HepG2 (cell line): Measurements from ENCODE around the gene SLC38A4. TPM values are rescaled to one million over a fixed set of nuclear protein-coding genes. Genes with fewer than 3 reads are reported as not detected.

Experiments used
- AGO1 ChIP-seq: fragments of 200-400 bp; formaldehyde crosslinking; IDR thresholded peaks from 2 replicates; pipeline ENCODE4 v1.6.1; 2017; ENCODE audit warnings: mild to moderate bottlenecking, low read depth, low read length, moderate library complexity; ENCODE audit not compliant: poor library complexity, severe bottlenecking
- CCDC6 ChIP-seq: sonication (generic); formaldehyde crosslinking; IDR thresholded peaks from 2 replicates; pipeline ENCODE4 v1.8.1; 2022; ENCODE audit warnings: mild to moderate bottlenecking, missing genetic modification reagents, moderate library complexity
- CENPBD1 ChIP-seq: sonication (generic); formaldehyde crosslinking; IDR thresholded peaks from 2 replicates; pipeline ENCODE4 v1.8.0; 2022; ENCODE audit warnings: missing genetic modification reagents, low read depth, mild to moderate bottlenecking, borderline replicate concordance
- DMAP1 ChIP-seq: IDR thresholded peaks from 2 replicates; pipeline ENCODE4 v1.6.1; 2016
- HDAC1 ChIP-seq: sonication (generic); formaldehyde crosslinking; IDR thresholded peaks from 2 replicates; pipeline ENCODE4 v1.5.1; 2020; ENCODE audit warnings: mild to moderate bottlenecking, missing genetic modification reagents
- HDAC6 ChIP-seq: fragments of 200-600 bp; sonication (generic); IDR thresholded peaks from 2 replicates; pipeline ENCODE4 v1.7.0; 2017; ENCODE audit warnings: mild to moderate bottlenecking, antibody characterized with exemption, low read length, low read depth
- NCOA1 ChIP-seq: sonication (generic); formaldehyde crosslinking; IDR thresholded peaks from 2 replicates; pipeline ENCODE4 v1.9.0; 2021; ENCODE audit warnings: missing genetic modification reagents
- NR2F2 ChIP-seq: IDR thresholded peaks from 2 replicates; pipeline ENCODE4 v1.6.1; 2012; ENCODE audit warnings: low read depth, inconsistent platforms, borderline replicate concordance
- RNF219 ChIP-seq: sonication (generic); formaldehyde crosslinking; IDR thresholded peaks from 2 replicates; pipeline ENCODE4 v1.5.0; 2020; ENCODE audit warnings: mild to moderate bottlenecking, missing genetic modification reagents
- SMAD9 ChIP-seq: sonication (generic); formaldehyde crosslinking; IDR thresholded peaks from 2 replicates; pipeline ENCODE4 v1.5.1; 2020; ENCODE audit warnings: mild to moderate bottlenecking, missing genetic modification reagents
- YEATS2 ChIP-seq: sonication (generic); formaldehyde crosslinking; IDR thresholded peaks from 2 replicates; pipeline ENCODE4 v1.4.0; 2020; ENCODE audit warnings: missing genetic modification reagents, borderline replicate concordance
- ZBED4 ChIP-seq: sonication (generic); formaldehyde crosslinking; IDR thresholded peaks from 2 replicates; pipeline ENCODE4 v1.4.0; 2020; ENCODE audit warnings: missing genetic modification reagents, borderline replicate concordance
- ZBTB38 ChIP-seq: sonication (generic); formaldehyde crosslinking; IDR thresholded peaks from 2 replicates; pipeline ENCODE4 v1.5.1; 2020; ENCODE audit warnings: mild to moderate bottlenecking, missing genetic modification reagents
- ZFY ChIP-seq: sonication (generic); formaldehyde crosslinking; IDR thresholded peaks from 2 replicates; pipeline ENCODE4 v1.4.0; 2020; ENCODE audit warnings: missing genetic modification reagents
- ZKSCAN1 ChIP-seq: fragments of 150-350 bp; IDR thresholded peaks from 2 replicates; pipeline ENCODE4 v1.6.1; 2014; ENCODE audit warnings: low read length
- ZKSCAN5 ChIP-seq: sonication (generic); formaldehyde crosslinking; IDR thresholded peaks from 2 replicates; pipeline ENCODE4 v1.5.1; 2020; ENCODE audit warnings: mild to moderate bottlenecking, missing genetic modification reagents
- ZKSCAN8 ChIP-seq: IDR thresholded peaks from 2 replicates; pipeline ENCODE4 v1.6.1; 2016; ENCODE audit warnings: borderline replicate concordance, missing genetic modification reagents, missing compliant biosample characterization
- ZNF124 ChIP-seq: sonication (generic); formaldehyde crosslinking; IDR thresholded peaks from 2 replicates; pipeline ENCODE4 v1.4.0; 2020; ENCODE audit warnings: missing genetic modification reagents
- ZNF335 ChIP-seq: sonication (generic); formaldehyde crosslinking; IDR thresholded peaks from 2 replicates; pipeline ENCODE4 v1.4.0; 2020; ENCODE audit warnings: missing genetic modification reagents
- ZNF580 ChIP-seq: IDR thresholded peaks from 2 replicates; pipeline ENCODE4 v1.6.1; 2016; ENCODE audit warnings: low read depth, borderline replicate concordance
- ZNF691 ChIP-seq: sonication (generic); formaldehyde crosslinking; IDR thresholded peaks from 2 replicates; pipeline ENCODE4 v1.4.0; 2020; ENCODE audit warnings: missing genetic modification reagents, low read depth, mild to moderate bottlenecking, borderline replicate concordance
- ZNF878 ChIP-seq: sonication (generic); formaldehyde crosslinking; IDR thresholded peaks from 2 replicates; pipeline ENCODE4 v1.8.1; 2023; ENCODE audit warnings: mild to moderate bottlenecking, missing genetic modification reagents, moderate library complexity
- polyA plus RNA-seq, 8 experiments: library from polyadenylated mRNA; depleted of rRNA in 3 of 8; stranded (reverse) in 7 of 8; unstranded in 1 of 8; fragments of >200 nt; fragmentation: Illumina TruSeq in 4 of 8; extraction: Trizol in 4 of 8; gene quantifications; 2 replicates each; pipeline versions ENCODE4 v1.2.1 to v1.2.3, GENCODE V29; 2011 to 2016; ENCODE audit warnings: low read depth in 4 of 8, missing spikeins in 1 of 8, mixed read lengths in 1 of 8; ENCODE audit not compliant: insufficient read depth in 1 of 8
- total RNA-seq, 5 experiments: library from RNA; depleted of rRNA; stranded (reverse); fragments of >200 nt; fragmentation: Illumina TruSeq; extraction: Trizol; gene quantifications; 2 replicates each; pipeline ENCODE4 v1.2.3, GENCODE V29; 2016; ENCODE audit warnings: low read depth in 1 of 5
- TF ChIP-seq, protein P1 (sequence below): sonication (generic); formaldehyde crosslinking; IDR thresholded peaks from 2 replicates; pipeline ENCODE4 v1.8.1; 2023; ENCODE audit warnings: mild to moderate bottlenecking, missing genetic modification reagents

SLC38A4 gene
- total and polyA plus RNA-seq, 2 of the 13 experiments (the other 11 are each of a cell fraction or from before 2014, with no cell fraction given), result 3.5 to 5.2 TPM

DNA sequence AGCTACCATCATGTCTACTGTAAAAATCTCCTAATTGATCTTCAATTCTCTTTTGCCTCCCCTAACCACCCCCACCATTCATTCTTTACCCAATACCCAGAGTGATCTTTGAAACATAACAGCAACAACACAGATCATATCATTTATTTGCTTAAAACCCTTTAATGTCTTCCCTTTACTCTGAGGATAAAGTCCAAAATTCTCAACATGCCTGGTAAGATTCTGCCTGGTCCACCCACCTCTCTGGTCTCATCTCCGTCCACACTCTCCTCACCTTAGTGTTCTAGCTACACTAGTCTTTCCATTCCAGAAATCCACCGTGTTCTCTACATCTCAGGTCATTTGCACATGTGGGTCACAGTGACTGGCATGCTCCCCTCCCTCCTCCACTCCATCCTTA is 27.7 kb downstream of the SLC38A4 start (continued):
- no peak for TF ChIP-seq RNF219 (CRISPR knock-in tag)
- no peak for TF ChIP-seq ZNF878
- no peak for TF ChIP-seq ZNF580 (CRISPR knock-in tag)
- no peak for TF ChIP-seq ZNF691 (CRISPR knock-in tag)
- no peak for TF ChIP-seq YEATS2 (CRISPR knock-in tag)
- TF ChIP-seq NR2F2, result no peak
- 0 out of 2 replicates have a peak, but pooled peaks have one; percentile 24 for TF ChIP-seq DMAP1 (CRISPR knock-in tag)
- TF ChIP-seq, protein P1, sequence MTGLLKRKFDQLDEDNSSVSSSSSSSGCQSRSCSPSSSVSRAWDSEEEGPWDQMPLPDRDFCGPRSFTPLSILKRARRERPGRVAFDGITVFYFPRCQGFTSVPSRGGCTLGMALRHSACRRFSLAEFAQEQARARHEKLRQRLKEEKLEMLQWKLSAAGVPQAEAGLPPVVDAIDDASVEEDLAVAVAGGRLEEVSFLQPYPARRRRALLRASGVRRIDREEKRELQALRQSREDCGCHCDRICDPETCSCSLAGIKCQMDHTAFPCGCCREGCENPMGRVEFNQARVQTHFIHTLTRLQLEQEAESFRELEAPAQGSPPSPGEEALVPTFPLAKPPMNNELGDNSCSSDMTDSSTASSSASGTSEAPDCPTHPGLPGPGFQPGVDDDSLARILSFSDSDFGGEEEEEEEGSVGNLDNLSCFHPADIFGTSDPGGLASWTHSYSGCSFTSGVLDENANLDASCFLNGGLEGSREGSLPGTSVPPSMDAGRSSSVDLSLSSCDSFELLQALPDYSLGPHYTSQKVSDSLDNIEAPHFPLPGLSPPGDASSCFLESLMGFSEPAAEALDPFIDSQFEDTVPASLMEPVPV (CRISPR knock-in tag), result no peak
- no peak for TF ChIP-seq ZNF335 (CRISPR knock-in tag)
- no peak for TF ChIP-seq NCOA1
- no peak for TF ChIP-seq HDAC6
- TF ChIP-seq ZBED4, result no peak
- TF ChIP-seq ZKSCAN8, result no peak
- no peak for TF ChIP-seq ZBTB38 (CRISPR knock-in tag)
- no peak for TF ChIP-seq AGO1
- no peak for TF ChIP-seq HDAC1 (CRISPR knock-in tag)
- TF ChIP-seq ZNF124 (CRISPR knock-in tag), result no peak
- no peak for TF ChIP-seq SMAD9
- no peak for TF ChIP-seq ZKSCAN1
- no peak for TF ChIP-seq ZFY (CRISPR knock-in tag)
- no peak for TF ChIP-seq CCDC6
- no peak for TF ChIP-seq ZKSCAN5 (CRISPR knock-in tag)
- TF ChIP-seq CENPBD1 (CRISPR knock-in tag), result no peak
